Cardiac fibroblast (primary cell): ENCODE measurements around the gene FNDC3A.
A peak's percentile ranks its signal among the peaks of the same experiment; 100 is the strongest.

Source experiments
- DNase-seq, 2 donors: peaks; one replicate each; pipeline versions ENCODE4 v3.0.0 to v3.0.0-alpha.2; 2010; ENCODE audit warnings: low read depth in 2 of 2
- H3K4me3 ChIP-seq, 2 donors: replicated peaks in 1 of 2; 1 replicate in 1 of 2; 2 replicates in 1 of 2; pipeline ENCODE4 v1.5.1; 2011; ENCODE audit warnings: low read depth in 2 of 2, low read length in 2 of 2, mild to moderate bottlenecking in 2 of 2, moderate library complexity in 1 of 2
- TF ChIP-seq, protein P1 (sequence below): IDR thresholded peaks from one replicate; pipeline ENCODE4 v1.5.1; 2011; ENCODE audit warnings: low read depth, mild to moderate bottlenecking, low read length, inconsistent platforms

Gene FNDC3A

DNA sequence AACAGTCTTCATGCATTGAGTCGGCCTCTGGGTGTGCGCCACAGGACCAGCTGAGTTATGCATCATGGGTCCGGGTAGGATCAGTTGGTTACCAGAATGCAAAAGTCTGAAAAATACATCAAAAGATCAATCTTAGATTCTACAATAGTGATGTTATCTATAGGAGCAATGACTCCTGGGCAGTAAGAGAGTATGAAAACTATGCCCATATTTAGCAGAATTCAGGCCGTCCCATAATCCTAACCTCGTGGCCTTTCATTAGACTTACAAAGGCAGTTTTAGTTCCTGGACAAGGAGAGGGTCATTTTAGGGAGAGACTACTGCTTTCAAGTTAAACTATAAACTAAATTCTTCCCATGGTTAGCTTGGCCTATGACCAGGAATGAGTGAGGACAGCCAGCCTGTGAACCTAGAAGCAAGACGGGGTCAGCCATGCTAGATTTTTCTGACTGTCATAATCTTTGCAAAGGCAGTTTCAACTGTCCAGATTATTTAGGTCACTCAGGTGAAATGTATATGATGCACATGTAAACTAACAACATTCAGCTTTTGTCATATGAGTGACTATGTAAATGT is 260.2 kb downstream of the FNDC3A start:
- no peak for DNase-seq
- TF ChIP-seq, protein P1, sequence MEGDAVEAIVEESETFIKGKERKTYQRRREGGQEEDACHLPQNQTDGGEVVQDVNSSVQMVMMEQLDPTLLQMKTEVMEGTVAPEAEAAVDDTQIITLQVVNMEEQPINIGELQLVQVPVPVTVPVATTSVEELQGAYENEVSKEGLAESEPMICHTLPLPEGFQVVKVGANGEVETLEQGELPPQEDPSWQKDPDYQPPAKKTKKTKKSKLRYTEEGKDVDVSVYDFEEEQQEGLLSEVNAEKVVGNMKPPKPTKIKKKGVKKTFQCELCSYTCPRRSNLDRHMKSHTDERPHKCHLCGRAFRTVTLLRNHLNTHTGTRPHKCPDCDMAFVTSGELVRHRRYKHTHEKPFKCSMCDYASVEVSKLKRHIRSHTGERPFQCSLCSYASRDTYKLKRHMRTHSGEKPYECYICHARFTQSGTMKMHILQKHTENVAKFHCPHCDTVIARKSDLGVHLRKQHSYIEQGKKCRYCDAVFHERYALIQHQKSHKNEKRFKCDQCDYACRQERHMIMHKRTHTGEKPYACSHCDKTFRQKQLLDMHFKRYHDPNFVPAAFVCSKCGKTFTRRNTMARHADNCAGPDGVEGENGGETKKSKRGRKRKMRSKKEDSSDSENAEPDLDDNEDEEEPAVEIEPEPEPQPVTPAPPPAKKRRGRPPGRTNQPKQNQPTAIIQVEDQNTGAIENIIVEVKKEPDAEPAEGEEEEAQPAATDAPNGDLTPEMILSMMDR: no peak
- no peak overlapping the region for H3K4me3 ChIP-seq

DNA sequence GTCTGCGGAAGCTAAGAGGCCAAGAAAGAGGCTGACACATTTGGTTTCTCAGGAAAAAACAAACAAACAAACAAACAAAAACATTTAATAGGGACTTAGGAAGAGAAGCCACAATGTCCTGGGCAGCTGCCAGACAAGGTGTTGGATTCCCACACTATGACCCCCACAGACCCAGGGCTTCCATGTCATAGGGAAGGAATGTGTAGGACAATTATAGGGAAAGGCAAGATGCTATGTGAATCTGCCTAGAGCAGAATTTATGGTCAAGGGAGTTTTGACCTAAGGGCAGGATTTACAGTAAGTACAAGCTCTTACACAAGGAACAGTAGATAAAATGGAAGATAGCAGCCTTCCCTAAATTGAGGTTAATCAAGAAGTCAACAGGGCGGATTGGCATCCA is 262.9 kb downstream of the FNDC3A start:
- no peak for DNase-seq
- TF ChIP-seq, protein P1: no peak
- no peak overlapping the region for H3K4me3 ChIP-seq

DNA sequence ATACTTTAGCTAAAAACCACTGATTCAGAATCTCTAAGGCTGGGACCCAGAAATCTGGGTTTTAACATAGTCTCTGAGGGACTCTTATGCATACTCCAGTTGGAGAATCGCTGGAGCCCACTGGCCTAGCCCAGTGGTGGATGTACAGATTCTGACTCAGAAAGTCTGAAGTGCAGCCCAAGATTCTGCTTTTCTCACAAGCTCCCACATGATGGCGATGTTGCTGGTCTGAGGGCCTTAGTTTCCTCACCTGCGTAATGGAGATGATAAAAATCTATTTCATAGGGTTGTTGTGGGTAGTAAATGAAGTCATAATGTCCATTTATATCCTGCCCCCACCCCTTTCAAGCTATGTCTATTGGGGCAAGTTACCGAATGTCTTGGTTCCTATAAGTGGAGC is 264.3 kb downstream of the FNDC3A start:
- DNase-seq: peak; percentile 40 to 66
- H3K4me3 ChIP-seq: no peak overlapping the region
- TF ChIP-seq, protein P1: peak; percentile 68

DNA sequence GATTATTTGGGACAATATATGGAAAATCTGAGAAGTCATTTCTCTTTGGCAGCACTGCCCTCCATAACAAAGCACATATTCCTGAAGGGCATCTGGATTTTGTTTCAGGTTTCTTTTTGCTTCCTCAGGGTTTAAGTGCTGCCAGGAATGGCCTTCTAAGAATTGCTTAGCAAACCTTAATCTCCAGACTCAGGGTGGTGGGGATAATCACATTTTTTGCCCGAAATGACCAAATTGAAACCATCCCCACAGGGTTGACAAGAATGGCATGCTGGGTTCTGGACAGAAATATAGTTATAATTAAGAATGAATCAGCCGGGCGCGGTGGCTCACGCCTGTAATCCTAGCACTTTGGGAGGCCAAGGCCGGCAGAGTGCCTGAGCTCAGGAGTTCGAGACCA is 265.6 kb downstream of the FNDC3A start:
- DNase-seq: no peak
- TF ChIP-seq, protein P1: no peak
- H3K4me3 ChIP-seq: no peak overlapping the region

DNA sequence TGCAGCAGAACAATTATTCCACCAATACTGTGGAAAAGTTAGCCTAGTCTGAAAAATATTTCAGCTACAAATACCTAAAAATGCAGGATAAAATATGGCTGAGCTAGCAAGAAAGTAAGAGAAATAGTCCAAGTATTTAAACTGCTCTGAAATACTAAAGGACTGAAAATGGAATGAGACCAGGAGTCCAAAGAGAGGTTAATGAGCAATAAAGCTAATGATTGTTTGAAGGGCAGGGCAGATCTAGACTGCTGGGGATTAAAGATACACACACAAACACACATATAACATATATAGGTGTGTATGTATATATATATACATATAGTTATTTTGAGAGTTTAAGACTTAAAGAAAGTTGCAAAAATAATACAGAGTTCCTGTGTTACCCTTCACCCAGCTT is 269.4 kb downstream of the FNDC3A start:
- H3K4me3 ChIP-seq: no peak overlapping the region
- TF ChIP-seq, protein P1: no peak
- DNase-seq: no peak

DNA sequence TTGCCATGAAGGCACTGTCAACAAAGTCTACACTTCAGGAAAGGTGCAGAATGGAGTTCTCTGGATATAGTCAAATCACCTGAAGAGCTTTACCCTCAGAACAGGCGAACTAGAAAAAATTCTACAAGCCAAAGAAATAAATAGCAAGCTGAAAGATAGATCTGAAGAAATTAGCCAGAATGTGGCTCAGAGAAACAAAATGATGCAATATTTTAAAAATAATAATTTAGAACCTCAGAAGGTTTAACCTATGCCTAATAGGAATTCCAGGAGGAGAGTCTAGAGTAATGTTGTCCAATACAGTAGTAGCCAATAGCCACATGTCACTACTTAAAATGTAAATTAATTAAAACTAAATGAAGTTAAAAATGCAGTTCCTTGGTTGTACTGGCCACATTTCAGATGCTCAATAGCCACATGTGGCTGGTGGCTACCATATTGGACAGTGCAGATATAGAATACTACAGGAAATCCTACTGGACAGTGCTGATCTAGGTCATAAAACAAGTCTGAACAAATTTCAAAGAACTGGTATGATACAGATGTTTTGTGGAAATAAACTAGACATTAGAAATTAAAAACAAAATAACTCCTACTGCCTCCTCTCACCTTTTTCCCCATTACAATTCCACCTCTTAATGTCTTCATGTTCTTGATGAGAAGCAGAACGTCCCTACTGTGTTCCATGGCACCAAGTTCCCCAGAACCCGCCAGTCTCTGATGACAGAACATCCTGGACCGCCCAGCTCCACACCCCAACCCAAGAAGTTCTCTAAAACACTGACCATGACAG is 271.3 kb downstream of the FNDC3A start:
- peak overlapping the region; percentile 95 to 97 for H3K4me3 ChIP-seq
- TF ChIP-seq, protein P1: no peak
- DNase-seq: no peak
